GM23338 (cell line): Measurements from ENCODE around the gene MCAT.

Experiments used
- CREB1 ChIP-seq: fragments of 250-450 bp; sonication (Bioruptor Pico); IDR thresholded peaks from 2 replicates; pipeline ENCODE4 v1.5.0; 2020; ENCODE audit warnings: low read depth, mild to moderate bottlenecking, moderate library complexity
- CTCF ChIP-seq, 2 experiments: fragments of 200-600 bp in 1 of 2; sonication (generic) in 1 of 2; conservative IDR thresholded peaks; 2 replicates each; pipeline versions ENCODE4 v1.5.1 to v1.6.1; 2016 to 2017; ENCODE audit warnings: antibody characterized with exemption in 2 of 2, low read depth in 2 of 2, mild to moderate bottlenecking in 2 of 2, moderate library complexity in 1 of 2
- ETS1 ChIP-seq: IDR thresholded peaks from 2 replicates; pipeline ENCODE4 v1.6.1; 2016; ENCODE audit warnings: antibody characterized with exemption
- EZH2 ChIP-seq: fragments of 200-600 bp; sonication (generic); IDR thresholded peaks from one replicate; pipeline ENCODE4 v1.8.0; 2017; ENCODE audit warnings: antibody characterized with exemption, mild to moderate bottlenecking, low read depth; ENCODE audit not compliant: unreplicated experiment
- EZH2phosphoT487 ChIP-seq: fragments of 200-600 bp; sonication (generic); IDR thresholded peaks from one replicate; pipeline ENCODE4 v1.8.1; 2018; ENCODE audit warnings: antibody characterized with exemption; ENCODE audit not compliant: unreplicated experiment
- JUNB ChIP-seq: IDR thresholded peaks from one replicate; pipeline ENCODE4 v1.6.1; 2016; ENCODE audit warnings: antibody characterized with exemption; ENCODE audit not compliant: unreplicated experiment
- NANOG ChIP-seq: IDR thresholded peaks from 2 replicates; pipeline ENCODE4 v1.6.1; 2016; ENCODE audit warnings: antibody characterized with exemption, borderline replicate concordance
- POLR2AphosphoS5 ChIP-seq: IDR thresholded peaks from 2 replicates; pipeline ENCODE4 v1.6.1; 2016; ENCODE audit warnings: antibody characterized with exemption, low read depth
- REST ChIP-seq: IDR thresholded peaks from one replicate; pipeline ENCODE4 v1.6.1; 2018; ENCODE audit warnings: antibody characterized with exemption; ENCODE audit not compliant: unreplicated experiment
- STAT1 ChIP-seq: IDR thresholded peaks from one replicate; pipeline ENCODE4 v1.6.1; 2016; ENCODE audit warnings: antibody characterized with exemption; ENCODE audit not compliant: unreplicated experiment
- ZNF114 ChIP-seq: fragments of 250-450 bp; sonication (Bioruptor Pico); IDR thresholded peaks from 2 replicates; pipeline ENCODE4 v1.5.0; 2020; ENCODE audit warnings: mild to moderate bottlenecking, moderate library complexity
- ZNF331 ChIP-seq: fragments of 250-450 bp; sonication (Bioruptor Pico); IDR thresholded peaks from 2 replicates; pipeline ENCODE4 v1.5.0; 2020; ENCODE audit warnings: low read depth, mild to moderate bottlenecking, moderate library complexity

GRCh38 chr22:43174941-43175531 lies 31.8 kb upstream of the MCAT start:
- no peak for TF ChIP-seq CTCF (conservative IDR thresholded peaks at IDR 0.05; ENCODE audit: low read depth in 2 of 2)
- TF ChIP-seq EZH2phosphoT487: no peak
- TF ChIP-seq POLR2AphosphoS5: no peak
- TF ChIP-seq ZNF114 (CRISPR knock-in tag): no peak
- TF ChIP-seq EZH2: no peak
- no peak for TF ChIP-seq REST
- no peak for TF ChIP-seq JUNB
- TF ChIP-seq CREB1 (CRISPR knock-in tag): no peak
- no peak for TF ChIP-seq NANOG
- no peak for TF ChIP-seq ZNF331 (CRISPR knock-in tag)
- TF ChIP-seq ETS1: no peak
- no peak for TF ChIP-seq STAT1
